Caco-2 (cell line): ENCODE data around the gene SERAC1. TPM values are rescaled to one million over a fixed set of nuclear protein-coding genes. Genes with fewer than 3 reads are reported as not detected.

Experiments used
- BruUV-seq: library from RNA; stranded (reverse); fragments of 400-500 nt; replicated peaks from 2 replicates; lab custom pipeline; 2021; lab: Mats Ljungman, UMichigan
- CTCF ChIA-PET: fragments of 300-600 bp; sonication (Branson Sonifier 250); formaldehyde crosslinking; loops from one replicate; lab custom pipeline; 2022; ENCODE audit warnings: antibody characterized with exemption; lab: Charles Lee
- POLR2A ChIA-PET: fragments of 300-600 bp; sonication (Branson Sonifier 250); formaldehyde crosslinking; loops from one replicate; lab custom pipeline; 2022; ENCODE audit warnings: antibody characterized with exemption; lab: Charles Lee
- DNase-seq, 2 experiments: peaks; one replicate each; pipeline versions ENCODE4 v3.0.0 to v3.0.0-alpha.2; 2020 to 2022
- H3K27me3 ChIP-seq: replicated peaks from 2 replicates; pipeline ENCODE4 v1.6.0; 2011; ENCODE audit warnings: low read length; ENCODE audit not compliant: control insufficient read depth, insufficient read depth
- H3K36me3 ChIP-seq: 2 replicates; pipeline ENCODE4 v1.5.1; 2011; ENCODE audit warnings: low read length; ENCODE audit not compliant: control insufficient read depth, insufficient read depth
- H3K4me1 ChIP-seq: fragments of 250-450 bp; sonication (Bioruptor Pico); 2 replicates; pipeline ENCODE4 v1.5.1; 2020; ENCODE audit warnings: mild to moderate bottlenecking
- H3K4me3 ChIP-seq: 2 replicates; pipeline ENCODE4 v1.5.1; 2011; ENCODE audit warnings: low read depth, mild to moderate bottlenecking, control low read depth, low read length
- H3K9me3 ChIP-seq: fragments of 250-450 bp; sonication (Bioruptor Pico); 2 replicates; pipeline ENCODE4 v1.5.1; 2020; ENCODE audit warnings: mild to moderate bottlenecking, moderate library complexity
- H3K27ac Mint-ChIP-seq: one replicate; pipeline ENCODE4 v1.8.0; 2022; ENCODE audit warnings: mixed read lengths; ENCODE audit not compliant: unreplicated experiment
- H3K27me3 Mint-ChIP-seq: one replicate; pipeline ENCODE4 v1.8.0; 2022; ENCODE audit warnings: mixed read lengths; ENCODE audit not compliant: insufficient read depth, unreplicated experiment
- H3K36me3 Mint-ChIP-seq: one replicate; pipeline ENCODE4 v1.8.0; 2022; ENCODE audit warnings: mild to moderate bottlenecking, mixed read lengths; ENCODE audit not compliant: insufficient read depth, unreplicated experiment
- H3K4me1 Mint-ChIP-seq: one replicate; pipeline ENCODE4 v1.8.0; 2022; ENCODE audit warnings: low read depth, mixed read lengths; ENCODE audit not compliant: unreplicated experiment
- H3K4me3 Mint-ChIP-seq: one replicate; pipeline ENCODE4 v1.8.0; 2022; ENCODE audit warnings: mild to moderate bottlenecking, moderate library complexity, mixed read lengths; ENCODE audit not compliant: unreplicated experiment
- H3K9me3 Mint-ChIP-seq: one replicate; pipeline ENCODE4 v1.8.0; 2022; ENCODE audit warnings: mixed read lengths; ENCODE audit not compliant: unreplicated experiment
- intact Hi-C: fragments of 100-400 bp; cut with micrococcal nuclease; formaldehyde crosslinking; loops from one replicate; pipeline ENCODE4 v1.10.0; 2022; ENCODE audit not compliant: unreplicated experiment
- total RNA-seq: library from RNA; stranded (reverse); gene quantifications from 2 replicates; pipeline ENCODE4 v1.2.3, GENCODE V29; 2022
- TF ChIP-seq, protein P1 (sequence below), 2 experiments: fragments of 200-600 bp in 1 of 2; IDR thresholded peaks; 1 replicate in 1 of 2; 2 replicates in 1 of 2; pipeline versions ENCODE4 v1.5.1 to v1.8.0; 2011 to 2022; ENCODE audit warnings: antibody characterized with exemption in 1 of 2, control low read depth in 1 of 2, inconsistent platforms in 1 of 2, low read depth in 1 of 2, low read length in 1 of 2, mild to moderate bottlenecking in 1 of 2, moderate library complexity in 1 of 2; ENCODE audit not compliant: insufficient read depth in 1 of 2, severe bottlenecking in 1 of 2, unreplicated experiment in 1 of 2

The SERAC1 gene
- total RNA-seq, 1 experiment from 2014 or later: 7.4 TPM

DNA sequence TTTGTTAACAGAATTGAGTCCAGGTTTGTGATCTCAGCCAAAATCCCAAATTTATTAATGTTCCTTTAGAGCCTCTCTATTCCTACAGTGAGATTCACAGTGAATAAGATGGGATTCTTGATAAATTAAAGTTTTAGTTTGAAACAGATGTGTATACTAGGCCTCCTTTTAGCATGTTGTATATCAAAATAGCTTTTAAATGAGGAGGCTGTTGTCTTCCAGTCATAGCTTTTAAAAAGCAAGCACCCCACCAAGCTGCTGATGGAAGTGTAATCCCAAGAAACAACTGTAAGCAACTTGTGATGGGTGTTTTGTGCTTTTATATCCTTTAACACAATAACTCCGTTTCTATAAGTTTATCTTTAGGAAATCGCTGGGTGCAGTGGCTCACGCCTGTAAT, 7.0 kb upstream of the SERAC1 start:
- Mint-ChIP-seq H3K36me3 (no peaks in the 10 kb centered on the region), H3K4me3 (no peak overlapping the region), H3K27ac (no peak overlapping the region), H3K27me3 (no peaks in the 10 kb centered on the region), H3K4me1 (peaks cover 7% of the 10 kb centered on the region), H3K9me3 (no peaks in the 10 kb centered on the region)
- TF ChIP-seq, protein P1, sequence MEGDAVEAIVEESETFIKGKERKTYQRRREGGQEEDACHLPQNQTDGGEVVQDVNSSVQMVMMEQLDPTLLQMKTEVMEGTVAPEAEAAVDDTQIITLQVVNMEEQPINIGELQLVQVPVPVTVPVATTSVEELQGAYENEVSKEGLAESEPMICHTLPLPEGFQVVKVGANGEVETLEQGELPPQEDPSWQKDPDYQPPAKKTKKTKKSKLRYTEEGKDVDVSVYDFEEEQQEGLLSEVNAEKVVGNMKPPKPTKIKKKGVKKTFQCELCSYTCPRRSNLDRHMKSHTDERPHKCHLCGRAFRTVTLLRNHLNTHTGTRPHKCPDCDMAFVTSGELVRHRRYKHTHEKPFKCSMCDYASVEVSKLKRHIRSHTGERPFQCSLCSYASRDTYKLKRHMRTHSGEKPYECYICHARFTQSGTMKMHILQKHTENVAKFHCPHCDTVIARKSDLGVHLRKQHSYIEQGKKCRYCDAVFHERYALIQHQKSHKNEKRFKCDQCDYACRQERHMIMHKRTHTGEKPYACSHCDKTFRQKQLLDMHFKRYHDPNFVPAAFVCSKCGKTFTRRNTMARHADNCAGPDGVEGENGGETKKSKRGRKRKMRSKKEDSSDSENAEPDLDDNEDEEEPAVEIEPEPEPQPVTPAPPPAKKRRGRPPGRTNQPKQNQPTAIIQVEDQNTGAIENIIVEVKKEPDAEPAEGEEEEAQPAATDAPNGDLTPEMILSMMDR (IDR thresholded peaks at IDR 0.05; ENCODE audit: insufficient read depth in 1 of 2, low read depth in 1 of 2, low read length in 1 of 2, severe bottlenecking in 1 of 2, unreplicated experiment in 1 of 2): no peak
- H3K4me1 ChIP-seq: peaks cover 6% of the 10 kb centered on the region; the same call in 1 of the 2 replicates
- no peaks in the 10 kb centered on the region for H3K27me3 ChIP-seq
- intact Hi-C loops: no loop called here
- no peaks in the 10 kb centered on the region for H3K36me3 ChIP-seq
- H3K9me3 ChIP-seq: no peaks in the 10 kb centered on the region
- POLR2A ChIA-PET: no interaction called here
- no TSS peak for BruUV-seq
- CTCF ChIA-PET: no interaction called here
- H3K4me3 ChIP-seq: no peak overlapping the region
- no peak for DNase-seq

DNA sequence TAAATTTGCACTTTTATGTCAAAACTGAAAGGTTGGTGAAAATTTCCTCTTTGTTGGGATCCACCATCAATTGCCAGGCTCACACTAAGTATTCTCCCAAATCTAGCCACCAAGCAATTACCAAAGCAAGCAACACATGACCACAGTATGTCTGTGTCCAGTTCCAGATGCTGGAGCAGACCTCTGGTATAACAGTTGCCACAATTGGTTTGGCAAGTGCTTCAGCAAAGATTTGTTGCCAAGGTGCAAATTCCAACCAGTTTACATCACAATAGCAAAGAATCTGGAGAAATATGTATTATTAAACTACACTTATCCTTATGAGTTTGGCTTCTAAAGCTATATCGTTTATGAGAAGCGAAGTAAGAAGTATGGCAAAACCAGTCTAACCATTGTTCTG, 6.5 kb upstream of the SERAC1 start:
- DNase-seq: no peak
- BruUV-seq: no TSS peak
- Histone ChIP-seq H3K4me1 (peaks cover 7% of the 10 kb centered on the region; the same call in 1 of the 2 replicates), H3K4me3 (no peak overlapping the region), H3K36me3 (no peaks in the 10 kb centered on the region), H3K9me3 (no peaks in the 10 kb centered on the region), H3K27me3 (no peaks in the 10 kb centered on the region)
- no peak overlapping the region for H3K27ac Mint-ChIP-seq
- peaks cover 7% of the 10 kb centered on the region for H3K4me1 Mint-ChIP-seq
- TF ChIP-seq, protein P1 (IDR thresholded peaks at IDR 0.05; ENCODE audit: insufficient read depth in 1 of 2, low read depth in 1 of 2, low read length in 1 of 2, severe bottlenecking in 1 of 2, unreplicated experiment in 1 of 2): no peak
- intact Hi-C loops: no loop called here
- POLR2A ChIA-PET: no interaction called here
- no peak overlapping the region for H3K4me3 Mint-ChIP-seq
- H3K27me3 Mint-ChIP-seq: no peaks in the 10 kb centered on the region
- H3K36me3 Mint-ChIP-seq: no peaks in the 10 kb centered on the region
- H3K9me3 Mint-ChIP-seq: no peaks in the 10 kb centered on the region
- CTCF ChIA-PET: no interaction called here

DNA sequence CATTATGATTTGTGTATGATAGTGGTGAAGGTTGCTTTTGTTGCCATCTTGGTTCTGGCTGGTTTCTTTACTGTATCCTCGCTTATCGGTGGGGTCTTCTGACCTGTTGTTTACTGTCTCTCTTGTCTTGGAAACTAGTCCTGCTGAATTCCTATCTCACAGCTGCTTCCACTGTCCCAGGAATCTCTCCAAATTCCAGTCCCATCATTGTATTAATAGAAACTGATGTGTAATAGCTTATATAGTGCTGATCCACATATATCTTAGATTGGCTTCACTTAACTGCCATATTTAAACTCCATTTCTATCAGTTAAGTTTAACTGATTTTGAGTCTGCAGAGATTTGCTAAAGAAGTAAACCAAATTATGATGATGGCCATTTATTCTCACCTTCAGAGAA, 6.0 kb upstream of the SERAC1 start:
- peaks cover 7% of the 10 kb centered on the region for H3K4me1 Mint-ChIP-seq
- peaks cover 7% of the 10 kb centered on the region; the same call in 1 of the 2 replicates for H3K4me1 ChIP-seq
- BruUV-seq: no TSS peak
- CTCF ChIA-PET: no interaction called here
- H3K36me3 ChIP-seq: no peaks in the 10 kb centered on the region
- intact Hi-C loops: no loop called here
- no peaks in the 10 kb centered on the region for H3K36me3 Mint-ChIP-seq
- TF ChIP-seq, protein P1 (IDR thresholded peaks at IDR 0.05; ENCODE audit: insufficient read depth in 1 of 2, low read depth in 1 of 2, low read length in 1 of 2, severe bottlenecking in 1 of 2, unreplicated experiment in 1 of 2): no peak
- H3K4me3 Mint-ChIP-seq: no peak overlapping the region
- no peaks in the 10 kb centered on the region for H3K9me3 Mint-ChIP-seq
- no peaks in the 10 kb centered on the region for H3K27me3 Mint-ChIP-seq
- H3K4me3 ChIP-seq: no peak overlapping the region
- no peak for DNase-seq
- no peaks in the 10 kb centered on the region for H3K27me3 ChIP-seq
- no peak overlapping the region for H3K27ac Mint-ChIP-seq
- no peaks in the 10 kb centered on the region for H3K9me3 ChIP-seq
- POLR2A ChIA-PET: no interaction called here
